Keratinocyte (primary cell): Measurements from ENCODE around the gene SOS1. TPM values are rescaled to one million over a fixed set of nuclear protein-coding genes. Genes with fewer than 3 reads are reported as not detected.

ENCODE experiments used
- DNase-seq: peaks from one replicate; pipeline ENCODE4 v3.0.0-alpha.2; 2011; ENCODE audit warnings: low read depth, missing footprints, low spot score
- FAIRE-seq: peaks from 2 replicates; lab custom pipeline; 2011; peaks lifted over from hg19 to GRCh38; lab: Jason Lieb, UNC
- H2AFZ ChIP-seq: 2 replicates; pipeline ENCODE4 v1.6.0; 2012; ENCODE audit warnings: low read length, control low read depth, inconsistent platforms; ENCODE audit not compliant: control insufficient read depth
- H3K27ac ChIP-seq: 2 replicates; pipeline ENCODE4 v1.5.1; 2011; ENCODE audit warnings: low read length; ENCODE audit not compliant: control insufficient read depth, insufficient read depth
- H3K27me3 ChIP-seq: 3 replicates; pipeline ENCODE4 v1.6.0; 2011; ENCODE audit warnings: low read length; ENCODE audit not compliant: control insufficient read depth, insufficient read depth; ENCODE audit errors: extremely low read depth
- H3K36me3 ChIP-seq, 2 experiments: 2 replicates in 1 of 2; 3 replicates in 1 of 2; pipeline ENCODE4 v1.5.1; 2011; ENCODE audit warnings: low read length in 2 of 2, mild to moderate bottlenecking in 1 of 2; ENCODE audit not compliant: control insufficient read depth in 2 of 2, insufficient read depth in 2 of 2; ENCODE audit errors: extremely low read depth in 1 of 2
- H3K4me1 ChIP-seq: 3 replicates; pipeline ENCODE4 v1.5.1; 2011; ENCODE audit warnings: low read length; ENCODE audit not compliant: control insufficient read depth, insufficient read depth; ENCODE audit errors: extremely low read depth
- H3K4me2 ChIP-seq: 3 replicates; pipeline ENCODE4 v1.6.0; 2011; ENCODE audit warnings: low read depth, low read length; ENCODE audit not compliant: control insufficient read depth, insufficient read depth; ENCODE audit errors: extremely low read depth
- H3K4me3 ChIP-seq, 3 experiments: fragments of 200-600 bp in 1 of 3; sonication (generic) in 1 of 3; 2 replicates in 2 of 3; 3 replicates in 1 of 3; pipeline ENCODE4 v1.5.1; 2011 to 2016; ENCODE audit warnings: low read length in 3 of 3, mild to moderate bottlenecking in 3 of 3, control low read depth in 2 of 3, inconsistent platforms in 1 of 3, low read depth in 1 of 3, mixed read lengths in 1 of 3, mixed run types in 1 of 3, moderate library complexity in 1 of 3; ENCODE audit not compliant: control insufficient read depth in 2 of 3, insufficient read depth in 2 of 3; ENCODE audit errors: extremely low read depth in 1 of 3
- H3K79me2 ChIP-seq: 2 replicates; pipeline ENCODE4 v1.6.0; 2012; ENCODE audit warnings: low read length; ENCODE audit not compliant: control insufficient read depth, insufficient read depth
- H3K9ac ChIP-seq: 3 replicates; pipeline ENCODE4 v1.6.0; 2011; ENCODE audit warnings: low read length; ENCODE audit not compliant: control insufficient read depth, insufficient read depth; ENCODE audit errors: extremely low read depth
- H3K9me1 ChIP-seq: 3 replicates; pipeline ENCODE4 v1.6.0; 2011; ENCODE audit warnings: low read length; ENCODE audit not compliant: control insufficient read depth, insufficient read depth; ENCODE audit errors: extremely low read depth
- H3K9me3 ChIP-seq: 2 replicates; pipeline ENCODE4 v1.5.1; 2012; ENCODE audit warnings: low read depth, low read length; ENCODE audit not compliant: control insufficient read depth
- H4K20me1 ChIP-seq: 3 replicates; pipeline ENCODE4 v1.6.0; 2011; ENCODE audit warnings: low read length; ENCODE audit not compliant: control insufficient read depth, insufficient read depth; ENCODE audit errors: extremely low read depth
- CTCF ChIP-seq, 3 experiments: IDR thresholded peaks in 1 of 3; conservative IDR thresholded peaks in 1 of 3; optimal IDR thresholded peaks in 1 of 3; 2 replicates in 2 of 3; 3 replicates in 1 of 3; pipeline versions ENCODE3 to v1.5.1; 2011; ENCODE audit warnings: low read length in 3 of 3, mild to moderate bottlenecking in 3 of 3, moderate library complexity in 2 of 3, control low read depth in 1 of 3, inconsistent platforms in 1 of 3; ENCODE audit not compliant: insufficient read depth in 2 of 3; ENCODE audit errors: extremely low read depth in 1 of 3
- EZH2 ChIP-seq: IDR thresholded peaks from one replicate; pipeline ENCODE4 v1.6.1; 2012; ENCODE audit warnings: inconsistent platforms, mild to moderate bottlenecking, low read length, moderate library complexity
- dilution Hi-C: fragments of 300-500 bp; cut with MboI; formaldehyde crosslinking; loops from one replicate; pipeline ENCODE4 v1.7.0; 2020; ENCODE audit warnings: low sequenced_read_pairs; ENCODE audit not compliant: extremely low pct_ligation_motif_present
- polyA plus RNA-seq, 5 experiments: library from polyadenylated mRNA; depleted of rRNA in 3 of 5; stranded (reverse) in 3 of 5; stranded (forward) in 1 of 5; unstranded in 1 of 5; fragments of >200 nt; gene quantifications; 1 replicate in 1 of 5; 2 replicates in 3 of 5; 3 replicates in 1 of 5; pipeline versions ENCODE4 v1.2.1 to v1.2.3, GENCODE V29; 2011 to 2012; ENCODE audit warnings: missing spikeins in 2 of 5, low read depth in 1 of 5, low replicate concordance in 1 of 5

SOS1 gene
- polyA plus RNA-seq, 1 donor (not counting 4 experiments of a cell fraction or from before 2014, with no cell fraction given), result 21.5 TPM

GRCh38 chr2:39124746-39125057 lies 3.9 kb upstream of the SOS1 start:
- H4K20me1 ChIP-seq, result no peaks in the 10 kb centered on the region
- H3K4me2 ChIP-seq, result peak overlapping the region; percentile 98
- FAIRE-seq, result no peak
- no peak for DNase-seq
- H3K9me3 ChIP-seq, result no peaks in the 10 kb centered on the region
- no peaks in the 10 kb centered on the region for H3K36me3 ChIP-seq
- H3K9ac ChIP-seq, result peak overlapping the region; percentile 79
- H3K27ac ChIP-seq, result peak overlapping the region; percentile 80
- TF ChIP-seq EZH2 (no peak), CTCF (optimal IDR thresholded peaks at IDR 0.05 in 1 of 3, IDR thresholded peaks at IDR 0.05 in 1 of 3, conservative IDR thresholded peaks at IDR 0.05 in 1 of 3; ENCODE audit: extremely low read depth in 1 of 3, insufficient read depth in 2 of 3, low read length in 3 of 3) (no peak)
- H3K4me1 ChIP-seq, result peaks cover 8% of the 10 kb centered on the region
- no peaks in the 10 kb centered on the region for H3K9me1 ChIP-seq
- H3K27me3 ChIP-seq, result no peaks in the 10 kb centered on the region
- peak overlapping the region; percentile 100 for H2AFZ ChIP-seq
- H3K4me3 ChIP-seq, result peak overlapping the region; percentile 59 to 99 (median 88)
- peaks cover 8% of the 10 kb centered on the region for H3K79me2 ChIP-seq
- dilution Hi-C loops, result no loop called here

GRCh38 chr2:39124000-39124745 lies 3.3 kb upstream of the SOS1 start:
- FAIRE-seq (no peak), DNase-seq (peak; percentile 45)
- TF ChIP-seq CTCF (optimal IDR thresholded peaks at IDR 0.05 in 1 of 3, IDR thresholded peaks at IDR 0.05 in 1 of 3, conservative IDR thresholded peaks at IDR 0.05 in 1 of 3; ENCODE audit: extremely low read depth in 1 of 3, insufficient read depth in 2 of 3, low read length in 3 of 3) (peak in 2 of 3 experiments; percentile 53 to 64), EZH2 (no peak)
- Histone ChIP-seq H2AFZ (peak overlapping the region; percentile 100), H3K9ac (peak overlapping the region; percentile 79), H3K9me1 (no peaks in the 10 kb centered on the region), H3K27me3 (no peaks in the 10 kb centered on the region), H3K4me3 (peak overlapping the region; percentile 59 to 99 (median 88)), H3K4me2 (peak overlapping the region; percentile 98), H3K4me1 (peaks cover 8% of the 10 kb centered on the region), H4K20me1 (no peaks in the 10 kb centered on the region), H3K9me3 (no peaks in the 10 kb centered on the region), H3K79me2 (peaks cover 13% of the 10 kb centered on the region), H3K27ac (peak overlapping the region; percentile 80), H3K36me3 (no peaks in the 10 kb centered on the region)
- dilution Hi-C loops, result no loop called here
